LNCAP (cell line): Measurements from ENCODE around the gene FYB2.
A peak's percentile ranks its signal among the peaks of the same experiment; 100 is the strongest.

Source experiments
- TF ChIP-seq, protein P1 (sequence below): fragments of 450-650 bp; IDR thresholded peaks from 2 replicates; pipeline ENCODE4 v1.5.1; 2017; ENCODE audit warnings: mild to moderate bottlenecking

FYB2 gene

DNA sequence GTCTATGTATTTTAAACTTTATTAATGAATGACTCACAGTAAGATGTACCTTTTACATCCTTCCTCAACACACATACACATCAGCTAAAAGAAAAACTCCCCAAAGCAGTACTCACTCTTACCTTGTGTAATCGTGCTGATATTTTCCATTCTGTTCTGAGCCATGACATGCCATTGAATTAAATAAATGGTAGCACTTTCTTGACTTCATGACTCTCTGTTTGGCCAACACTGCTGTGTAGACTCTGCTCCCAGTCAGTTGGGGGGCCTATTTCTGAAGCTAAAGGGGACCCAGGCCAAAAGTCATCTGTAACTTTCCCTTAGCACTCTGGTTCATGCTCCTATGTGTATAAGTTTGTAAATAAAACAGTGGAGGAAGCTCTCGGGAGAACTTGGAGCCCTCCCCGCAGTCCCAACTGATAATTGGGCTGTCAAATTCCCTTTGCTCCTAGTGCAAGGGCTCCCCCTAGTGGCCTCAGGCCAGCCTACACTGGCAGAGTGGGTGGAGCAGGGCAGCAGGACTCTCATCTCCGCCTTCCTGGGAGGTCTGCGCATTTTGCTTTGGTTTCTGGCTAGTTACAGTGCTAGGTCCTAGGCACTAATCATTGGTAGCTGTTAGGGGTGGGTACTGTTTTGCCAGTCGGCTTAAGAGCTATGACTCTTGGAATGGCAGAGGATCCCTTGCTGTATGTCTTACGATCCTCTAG lies 1.7 kb upstream of the FYB2 start:
- TF ChIP-seq, protein P1, sequence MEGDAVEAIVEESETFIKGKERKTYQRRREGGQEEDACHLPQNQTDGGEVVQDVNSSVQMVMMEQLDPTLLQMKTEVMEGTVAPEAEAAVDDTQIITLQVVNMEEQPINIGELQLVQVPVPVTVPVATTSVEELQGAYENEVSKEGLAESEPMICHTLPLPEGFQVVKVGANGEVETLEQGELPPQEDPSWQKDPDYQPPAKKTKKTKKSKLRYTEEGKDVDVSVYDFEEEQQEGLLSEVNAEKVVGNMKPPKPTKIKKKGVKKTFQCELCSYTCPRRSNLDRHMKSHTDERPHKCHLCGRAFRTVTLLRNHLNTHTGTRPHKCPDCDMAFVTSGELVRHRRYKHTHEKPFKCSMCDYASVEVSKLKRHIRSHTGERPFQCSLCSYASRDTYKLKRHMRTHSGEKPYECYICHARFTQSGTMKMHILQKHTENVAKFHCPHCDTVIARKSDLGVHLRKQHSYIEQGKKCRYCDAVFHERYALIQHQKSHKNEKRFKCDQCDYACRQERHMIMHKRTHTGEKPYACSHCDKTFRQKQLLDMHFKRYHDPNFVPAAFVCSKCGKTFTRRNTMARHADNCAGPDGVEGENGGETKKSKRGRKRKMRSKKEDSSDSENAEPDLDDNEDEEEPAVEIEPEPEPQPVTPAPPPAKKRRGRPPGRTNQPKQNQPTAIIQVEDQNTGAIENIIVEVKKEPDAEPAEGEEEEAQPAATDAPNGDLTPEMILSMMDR, result peak; percentile 99

DNA sequence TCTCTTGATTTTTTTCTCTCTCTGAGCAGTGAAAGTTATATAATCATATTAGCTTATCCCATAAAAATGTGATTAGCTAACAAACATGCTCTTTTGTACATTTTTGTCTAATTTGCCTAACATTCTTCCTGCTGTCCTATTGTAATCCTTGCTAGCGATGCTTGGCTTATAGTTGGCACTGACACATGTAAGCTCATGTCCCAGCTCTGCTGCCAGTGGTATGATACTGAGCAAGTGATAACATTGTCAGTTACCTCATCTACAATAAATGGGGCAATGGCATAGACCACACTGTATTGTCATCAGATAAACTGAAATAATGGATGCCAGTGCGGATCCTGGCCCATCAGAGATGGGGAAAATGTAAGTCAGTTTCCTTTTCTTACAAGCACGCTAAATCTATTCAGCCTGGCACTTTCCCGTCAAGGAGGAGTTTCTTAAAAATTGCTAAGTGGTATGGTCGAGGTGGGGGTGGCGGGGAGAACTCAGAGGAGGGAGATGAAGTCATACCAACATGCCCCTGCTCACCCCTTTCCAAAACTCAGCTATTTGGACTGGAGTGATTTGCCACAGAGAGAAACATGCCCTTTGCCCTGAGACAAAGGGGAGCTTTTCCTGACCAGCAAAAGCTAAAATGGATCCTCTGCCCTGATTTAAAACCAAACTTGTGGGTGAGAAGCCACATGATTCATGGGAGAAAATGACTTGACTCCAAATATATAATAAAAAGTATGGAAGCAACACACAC lies 1.3 kb downstream of the FYB2 start:
- TF ChIP-seq, protein P1, result no peak

DNA sequence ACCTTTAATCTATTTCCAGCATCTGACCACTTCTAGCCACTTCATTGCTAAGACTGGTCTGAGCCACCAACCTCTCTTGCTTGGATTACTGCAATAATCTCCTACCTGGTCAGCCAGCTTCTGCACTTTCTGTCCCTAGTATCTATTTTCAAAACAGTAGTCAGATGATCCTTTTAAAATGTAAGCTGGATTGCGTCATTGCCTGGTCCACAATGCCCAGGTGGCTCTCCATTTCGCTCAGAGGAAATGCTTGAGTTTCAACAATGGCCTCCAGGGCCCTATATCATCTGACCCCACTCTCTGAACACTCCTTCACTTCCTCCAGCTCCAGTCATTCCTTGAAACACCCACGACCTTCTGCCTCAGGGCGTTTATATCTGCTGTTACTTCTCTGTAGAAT lies 2.3 kb downstream of the FYB2 start:
- TF ChIP-seq, protein P1, result no peak

DNA sequence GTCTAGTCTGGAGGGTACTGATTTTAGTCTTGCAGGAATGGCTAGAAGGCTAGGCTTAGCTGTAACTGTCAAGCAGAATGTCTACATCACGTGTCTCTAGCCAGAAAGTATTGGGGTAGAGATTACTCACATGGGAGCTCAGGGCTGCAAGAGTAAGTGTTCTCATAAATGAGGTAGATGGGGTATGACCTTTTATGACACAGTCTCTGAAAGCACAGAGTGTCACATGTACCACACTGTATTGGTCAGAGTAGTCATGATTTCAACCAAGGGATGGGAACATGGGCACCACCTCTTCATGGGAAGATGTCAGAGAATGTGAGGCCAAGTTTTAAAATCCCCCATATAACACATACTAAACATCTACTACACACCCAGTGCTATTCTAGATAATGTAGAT lies 2.9 kb downstream of the FYB2 start:
- TF ChIP-seq, protein P1, result no peak

DNA sequence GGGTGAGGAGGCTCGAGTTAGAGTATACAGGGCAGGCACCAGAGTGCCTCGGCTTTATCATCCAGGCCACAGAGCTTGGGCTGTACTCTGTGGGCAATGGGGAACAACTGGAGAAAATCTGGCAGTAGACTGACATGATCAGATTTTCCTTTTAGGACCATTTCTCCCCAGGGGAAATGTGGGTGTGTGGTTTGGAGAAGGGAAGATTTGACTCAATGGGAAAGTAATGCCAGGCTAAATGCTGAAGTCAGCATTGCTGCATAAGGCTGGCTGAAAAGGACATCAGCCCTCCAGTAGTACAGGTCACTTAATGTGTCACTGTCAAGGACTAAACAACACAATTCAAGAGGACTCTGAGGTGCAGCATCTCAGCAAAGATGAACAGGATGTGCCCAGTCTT lies 5.0 kb downstream of the FYB2 start:
- TF ChIP-seq, protein P1, result no peak

DNA sequence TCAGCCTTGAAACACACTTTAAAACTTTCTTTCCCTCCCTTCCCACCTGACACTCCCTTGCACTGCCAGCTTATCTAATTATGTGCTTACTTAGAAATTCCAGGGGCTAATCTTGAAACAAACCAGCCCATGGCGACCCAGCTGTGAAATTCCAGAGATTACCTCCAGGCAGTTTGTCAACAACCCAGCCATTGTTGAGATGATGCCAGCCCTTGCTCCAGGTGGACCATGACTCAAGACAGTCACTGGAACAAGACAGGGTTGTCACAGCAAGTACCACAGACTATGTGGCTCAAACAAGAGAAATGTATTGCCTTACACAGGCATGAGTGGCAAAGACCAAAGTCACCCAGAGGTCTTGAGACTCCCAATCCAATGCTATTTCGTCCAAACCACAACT lies 7.9 kb downstream of the FYB2 start:
- TF ChIP-seq, protein P1, result no peak

DNA sequence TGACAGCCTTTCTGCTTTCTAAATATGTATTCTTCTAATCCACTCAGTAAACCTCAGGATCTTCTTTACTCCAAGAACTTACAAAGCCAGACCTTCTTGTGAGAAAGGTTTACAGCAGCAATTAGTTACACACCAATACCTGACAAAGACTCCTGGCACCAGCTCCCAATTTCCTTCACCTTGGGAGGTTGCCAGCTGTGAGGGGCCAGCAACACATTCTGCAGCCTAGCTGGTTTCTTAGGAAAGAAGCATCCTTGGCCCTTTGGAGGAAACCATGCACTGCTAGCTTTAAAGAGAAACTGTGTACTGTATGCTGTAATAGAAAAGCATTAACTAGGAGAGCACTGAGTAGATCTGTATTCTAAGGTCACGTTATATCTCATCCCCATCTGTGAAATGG lies 10.8 kb downstream of the FYB2 start:
- TF ChIP-seq, protein P1, result no peak
